ENCODE measurements around the gene LZTR1.
"Not testable (repeated sequence)": the region's sequence is repeated elsewhere in the genome, so short reads cannot be mapped to it uniquely, and the experiment has no call there.

The LZTR1 gene

DNA sequence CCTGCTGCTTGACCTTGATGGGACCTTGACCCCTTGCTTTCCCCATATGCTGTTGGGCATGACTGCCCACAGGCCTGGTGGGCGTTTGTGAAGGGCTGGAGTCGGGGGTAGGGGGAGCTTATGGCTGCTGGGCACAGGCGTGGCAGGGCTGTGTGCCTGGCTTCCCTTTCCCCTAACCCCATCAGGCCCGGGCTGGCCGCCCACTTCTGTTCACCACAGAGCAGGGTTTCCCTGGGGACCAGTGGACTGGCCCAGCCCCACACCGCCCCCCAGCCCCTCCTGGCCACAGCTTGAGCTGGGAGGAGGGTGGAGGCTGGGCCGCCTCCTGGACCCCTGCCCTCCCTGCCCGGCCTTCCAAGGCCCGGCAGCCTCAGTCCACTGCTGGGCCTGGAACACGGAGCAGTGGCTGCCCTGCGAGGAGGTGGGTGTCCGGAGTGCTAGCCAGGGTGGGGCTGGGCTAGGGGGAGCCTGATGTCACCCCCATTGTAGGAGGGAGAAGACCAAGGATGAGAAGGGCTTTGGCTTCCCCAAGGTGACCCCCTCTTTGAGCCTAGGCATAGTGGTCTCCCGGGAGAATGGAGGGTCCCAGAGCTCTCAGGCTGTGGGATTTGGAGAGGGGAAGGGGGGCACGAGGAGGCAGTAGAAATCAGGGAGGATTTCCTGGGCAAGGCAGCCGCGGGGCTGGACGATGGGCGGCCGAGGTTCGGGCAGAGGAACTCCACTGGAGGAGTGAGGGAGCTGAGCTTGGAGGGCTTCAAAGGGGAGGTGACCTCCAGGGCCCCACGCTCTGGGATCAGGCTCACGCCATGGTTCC, 15.0 kb upstream of the LZTR1 start, which contains the start of gene AIFM3:
TSS of gene AIFM3 (plus strand) at position 373 of the 814 bp plus-strand sequence. CDS start 690 bp downstream, outside the sequence.
- H3K9me3 ChIP-seq (ENCODE audit: control insufficient read depth, low read length): no peaks in the 10 kb centered on the region
- H3K27ac ChIP-seq (ENCODE audit: insufficient read depth, low read depth, low read length, poor library complexity, severe bottlenecking): no peak within 1 kb of the TSS
- no peak within 1 kb of the TSS for H3K4me3 ChIP-seq (ENCODE audit: insufficient read depth, low read depth, low read length)
- H3K27me3 ChIP-seq (ENCODE audit: control insufficient read depth, insufficient read depth, low read length, poor library complexity, severe bottlenecking): peaks cover 34% of the 10 kb centered on the region
- 63 to 67% methylated on average over 22 of the region's 22 CpGs for WGBS, 2 experiments
- H3K4me1 ChIP-seq (ENCODE audit: control insufficient read depth, insufficient read depth, low read length): peaks cover 47% of the 10 kb centered on the region
- H3K36me3 ChIP-seq (ENCODE audit: control insufficient read depth, insufficient read depth, low read length): no peaks in the 10 kb centered on the region

DNA sequence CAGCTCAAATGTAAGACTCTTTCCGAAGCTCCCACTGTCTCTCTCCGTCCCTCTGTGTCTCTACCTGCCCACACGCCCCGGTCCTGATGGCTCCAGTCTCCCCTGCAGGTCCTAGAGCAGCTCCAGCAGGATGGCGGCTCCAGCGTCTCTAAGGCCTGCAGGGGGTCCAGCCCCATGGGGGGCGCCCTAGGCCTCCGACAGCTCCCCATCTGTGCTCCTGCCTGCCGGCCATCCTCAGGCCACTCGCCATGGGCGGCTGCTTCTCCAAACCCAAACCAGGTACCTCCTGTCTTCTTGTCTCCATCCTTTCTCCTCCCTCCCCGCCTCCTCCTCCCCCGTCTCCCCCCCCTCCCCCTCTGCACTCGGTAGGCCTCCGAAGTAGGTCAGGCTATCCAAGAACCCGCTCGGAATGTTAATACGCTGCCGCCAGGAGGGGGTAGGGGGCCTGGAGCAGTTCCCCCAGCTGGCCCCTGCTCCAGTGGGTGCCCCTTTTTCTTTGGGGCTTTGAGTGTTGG, 14.3 kb upstream of the LZTR1 start:
- Histone ChIP-seq H3K27ac (ENCODE audit: insufficient read depth, low read depth, low read length, poor library complexity, severe bottlenecking) (no peak overlapping the region), H3K27me3 (ENCODE audit: control insufficient read depth, insufficient read depth, low read length, poor library complexity, severe bottlenecking) (peaks cover 34% of the 10 kb centered on the region), H3K4me3 (ENCODE audit: insufficient read depth, low read depth, low read length) (no peak overlapping the region), H3K4me1 (ENCODE audit: control insufficient read depth, insufficient read depth, low read length) (peaks cover 53% of the 10 kb centered on the region), H3K36me3 (ENCODE audit: control insufficient read depth, insufficient read depth, low read length) (no peaks in the 10 kb centered on the region), H3K9me3 (ENCODE audit: control insufficient read depth, low read length) (no peaks in the 10 kb centered on the region)
- WGBS, 2 experiments: 6 to 7% methylated on average over 15 to 18 of the region's 19 CpGs

DNA sequence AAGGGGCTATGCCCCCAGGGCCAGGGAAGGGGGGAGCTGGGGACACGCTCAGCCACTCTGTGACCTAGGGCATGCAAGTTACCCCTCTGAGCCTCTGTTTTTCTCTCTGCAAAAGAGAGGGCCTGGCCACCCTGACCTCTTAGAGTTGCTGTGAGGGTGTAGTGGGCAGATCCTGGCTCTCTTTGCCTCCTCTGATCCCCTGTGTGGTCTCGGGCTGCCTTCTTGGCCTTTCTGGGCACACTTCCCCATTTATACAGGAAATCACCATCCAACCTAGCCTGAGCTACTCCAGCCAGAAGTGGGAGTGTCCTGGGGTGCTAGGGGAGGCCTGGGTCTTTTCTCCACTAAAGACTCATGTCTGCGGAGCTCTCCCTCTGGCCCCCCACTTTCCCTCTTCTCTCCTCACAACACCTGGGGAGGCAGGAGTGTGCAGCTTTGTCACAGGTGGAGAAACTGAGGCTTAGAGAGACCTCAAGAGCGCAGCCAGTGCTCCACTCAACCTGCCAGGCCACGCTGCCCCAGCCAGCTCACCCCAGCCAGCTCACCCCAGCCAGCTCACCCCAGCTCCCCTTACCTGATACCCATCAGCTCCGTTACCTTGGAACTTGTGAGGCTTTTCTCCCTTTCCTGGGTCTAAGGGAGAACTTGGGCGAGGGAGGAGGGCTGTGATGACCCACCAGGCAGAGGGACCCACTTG, 13.7 kb upstream of the LZTR1 start:
- no peak overlapping the region for H3K4me3 ChIP-seq (ENCODE audit: insufficient read depth, low read depth, low read length)
- peaks cover 60% of the 10 kb centered on the region for H3K4me1 ChIP-seq (ENCODE audit: control insufficient read depth, insufficient read depth, low read length)
- H3K27ac ChIP-seq (ENCODE audit: insufficient read depth, low read depth, low read length, poor library complexity, severe bottlenecking): peak overlapping the region; percentile 11
- H3K9me3 ChIP-seq (ENCODE audit: control insufficient read depth, low read length): no peaks in the 10 kb centered on the region
- 80 to 81% methylated on average over 7 of the region's 7 CpGs for WGBS, 2 experiments
- no peaks in the 10 kb centered on the region for H3K36me3 ChIP-seq (ENCODE audit: control insufficient read depth, insufficient read depth, low read length)
- H3K27me3 ChIP-seq (ENCODE audit: control insufficient read depth, insufficient read depth, low read length, poor library complexity, severe bottlenecking): peaks cover 31% of the 10 kb centered on the region

GRCh38 chr22:20970939-20971657, 11.0 kb upstream of the LZTR1 start:
- Histone ChIP-seq H3K27ac (ENCODE audit: insufficient read depth, low read depth, low read length, poor library complexity, severe bottlenecking) (peak overlapping the region; percentile 61), H3K4me3 (ENCODE audit: insufficient read depth, low read depth, low read length) (no peak overlapping the region), H3K27me3 (ENCODE audit: control insufficient read depth, insufficient read depth, low read length, poor library complexity, severe bottlenecking) (peaks cover 5% of the 10 kb centered on the region), H3K36me3 (ENCODE audit: control insufficient read depth, insufficient read depth, low read length) (no peaks in the 10 kb centered on the region), H3K9me3 (ENCODE audit: control insufficient read depth, low read length) (no peaks in the 10 kb centered on the region), H3K4me1 (ENCODE audit: control insufficient read depth, insufficient read depth, low read length) (peaks cover 53% of the 10 kb centered on the region)
- 20 to 22% methylated on average over 4 of the region's 4 CpGs for WGBS, 2 experiments

GRCh38 chr22:20972014-20972694, 9.9 kb upstream of the LZTR1 start:
- H3K27ac ChIP-seq (ENCODE audit: insufficient read depth, low read depth, low read length, poor library complexity, severe bottlenecking); H3K27me3 ChIP-seq (ENCODE audit: control insufficient read depth, insufficient read depth, low read length, poor library complexity, severe bottlenecking); H3K36me3 ChIP-seq (ENCODE audit: control insufficient read depth, insufficient read depth, low read length); H3K9me3 ChIP-seq (ENCODE audit: control insufficient read depth, low read length); H3K4me3 ChIP-seq (ENCODE audit: insufficient read depth, low read depth, low read length): not testable (repeated sequence)
- 88 to 94% methylated on average over 10 to 11 of the region's 11 CpGs for WGBS, 2 experiments
- H3K4me1 ChIP-seq (ENCODE audit: control insufficient read depth, insufficient read depth, low read length): peaks cover 52% of the 10 kb centered on the region

GRCh38 chr22:20972933-20973577, 9.0 kb upstream of the LZTR1 start:
- Histone ChIP-seq H3K4me3 (ENCODE audit: insufficient read depth, low read depth, low read length) (no peak overlapping the region), H3K36me3 (ENCODE audit: control insufficient read depth, insufficient read depth, low read length) (no peaks in the 10 kb centered on the region), H3K27me3 (ENCODE audit: control insufficient read depth, insufficient read depth, low read length, poor library complexity, severe bottlenecking) (no peaks in the 10 kb centered on the region), H3K4me1 (ENCODE audit: control insufficient read depth, insufficient read depth, low read length) (peaks cover 45% of the 10 kb centered on the region), H3K27ac (ENCODE audit: insufficient read depth, low read depth, low read length, poor library complexity, severe bottlenecking) (no peak overlapping the region), H3K9me3 (ENCODE audit: control insufficient read depth, low read length) (no peaks in the 10 kb centered on the region)
- WGBS, 2 experiments: 79 to 85% methylated on average over 21 of the region's 21 CpGs

GRCh38 chr22:20973634-20974286, 8.3 kb upstream of the LZTR1 start:
- Histone ChIP-seq H3K4me1 (ENCODE audit: control insufficient read depth, insufficient read depth, low read length) (peaks cover 38% of the 10 kb centered on the region), H3K27me3 (ENCODE audit: control insufficient read depth, insufficient read depth, low read length, poor library complexity, severe bottlenecking) (no peaks in the 10 kb centered on the region), H3K36me3 (ENCODE audit: control insufficient read depth, insufficient read depth, low read length) (peaks cover 5% of the 10 kb centered on the region), H3K27ac (ENCODE audit: insufficient read depth, low read depth, low read length, poor library complexity, severe bottlenecking) (no peak overlapping the region), H3K4me3 (ENCODE audit: insufficient read depth, low read depth, low read length) (no peak overlapping the region), H3K9me3 (ENCODE audit: control insufficient read depth, low read length) (no peaks in the 10 kb centered on the region)
- WGBS, 2 experiments: 83 to 87% methylated on average over 21 of the region's 21 CpGs

DNA sequence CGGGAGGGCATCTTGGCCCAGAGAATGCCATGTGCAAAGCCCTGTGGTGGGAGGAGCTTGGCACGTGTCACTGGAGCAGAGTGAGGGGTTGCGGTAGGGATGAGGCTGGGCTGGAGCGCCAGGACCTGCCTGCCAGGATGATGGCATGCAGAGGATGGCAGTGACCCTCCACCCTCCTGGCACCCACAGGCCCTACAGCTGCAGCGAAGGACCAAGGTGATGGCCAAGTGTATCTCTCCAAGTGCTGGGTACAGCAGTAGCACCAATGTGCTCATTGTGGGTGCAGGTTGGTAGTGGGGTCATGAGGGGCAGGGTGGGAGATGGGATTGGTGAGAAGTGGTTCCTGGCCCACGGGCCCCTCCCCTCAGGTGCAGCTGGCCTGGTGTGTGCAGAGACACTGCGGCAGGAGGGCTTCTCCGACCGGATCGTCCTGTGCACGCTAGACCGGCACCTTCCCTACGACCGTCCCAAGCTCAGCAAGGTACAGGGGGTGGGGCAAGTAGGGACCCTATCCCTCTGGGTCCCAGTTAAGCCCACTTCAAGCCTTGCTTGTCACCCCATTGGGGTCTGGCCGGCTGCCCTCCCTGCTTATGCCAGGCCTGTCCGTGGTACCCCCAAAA, 7.7 kb upstream of the LZTR1 start:
- Histone ChIP-seq H3K27ac (ENCODE audit: insufficient read depth, low read depth, low read length, poor library complexity, severe bottlenecking) (no peak overlapping the region), H3K4me1 (ENCODE audit: control insufficient read depth, insufficient read depth, low read length) (peaks cover 35% of the 10 kb centered on the region)

More for the DNA sequence above, 7.7 kb upstream of the LZTR1 start:
- 91 to 94% methylated on average over 16 of the region's 16 CpGs for WGBS, 2 experiments
- no peaks in the 10 kb centered on the region for H3K27me3 ChIP-seq (ENCODE audit: control insufficient read depth, insufficient read depth, low read length, poor library complexity, severe bottlenecking)
- H3K4me3 ChIP-seq (ENCODE audit: insufficient read depth, low read depth, low read length): no peak overlapping the region
- H3K36me3 ChIP-seq (ENCODE audit: control insufficient read depth, insufficient read depth, low read length): peaks cover 6% of the 10 kb centered on the region
- H3K9me3 ChIP-seq (ENCODE audit: control insufficient read depth, low read length): no peaks in the 10 kb centered on the region
